HG02870 (cell line): ENCODE measurements around the gene USP53.
A peak's percentile ranks its signal among the peaks of the same experiment; 100 is the strongest.
"Not testable (repeated sequence)": the region's sequence is repeated elsewhere in the genome, so short reads cannot be mapped to it uniquely, and the experiment has no call there.

Experiments
- ATAC-seq: cut with Tn5 transposase; IDR thresholded peaks from one replicate; pipeline ENCODE4 v1.9.1; 2021; ENCODE audit warnings: mild to moderate bottlenecking, moderate library complexity; ENCODE audit not compliant: unreplicated experiment

The USP53 gene

DNA sequence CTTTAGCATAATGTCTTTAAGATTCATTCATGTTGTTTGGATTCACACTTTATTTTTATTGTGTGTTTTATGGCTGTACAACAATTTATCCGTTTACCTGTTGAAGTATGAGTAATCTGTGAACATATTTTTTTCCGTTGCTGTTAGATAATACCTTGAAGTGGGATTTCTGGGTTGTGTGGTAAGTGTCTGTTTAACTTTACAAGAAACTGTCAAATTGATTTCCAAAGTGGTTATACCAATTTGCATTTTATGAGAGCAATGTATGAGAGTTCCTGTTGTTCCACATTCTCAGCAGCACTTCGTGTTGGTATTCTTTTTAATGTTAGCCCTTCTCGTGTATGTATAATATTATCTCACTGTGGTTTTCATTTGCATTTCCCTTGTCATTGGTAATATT lies 53.6 kb downstream of the USP53 start:
- no peak for ATAC-seq

DNA sequence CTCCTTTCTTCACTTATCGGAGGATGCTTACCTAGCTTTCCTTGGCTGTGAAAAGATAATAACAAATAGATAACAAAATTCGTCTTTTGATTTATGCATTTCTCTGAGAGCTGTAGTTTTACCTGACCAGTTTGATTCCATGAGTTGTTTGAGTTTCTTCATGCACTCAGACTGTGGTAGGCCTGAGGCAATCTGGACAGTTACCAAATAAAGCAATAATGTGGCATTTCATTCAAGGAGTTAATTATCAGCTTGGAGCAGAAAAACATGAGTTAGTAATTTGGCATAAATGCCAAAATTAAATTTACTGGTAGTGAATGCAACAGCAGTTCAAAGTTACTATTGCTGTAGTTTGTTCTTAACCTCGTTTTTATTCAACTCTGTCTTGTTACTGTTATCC lies 56.0 kb downstream of the USP53 start:
- ATAC-seq = no peak

DNA sequence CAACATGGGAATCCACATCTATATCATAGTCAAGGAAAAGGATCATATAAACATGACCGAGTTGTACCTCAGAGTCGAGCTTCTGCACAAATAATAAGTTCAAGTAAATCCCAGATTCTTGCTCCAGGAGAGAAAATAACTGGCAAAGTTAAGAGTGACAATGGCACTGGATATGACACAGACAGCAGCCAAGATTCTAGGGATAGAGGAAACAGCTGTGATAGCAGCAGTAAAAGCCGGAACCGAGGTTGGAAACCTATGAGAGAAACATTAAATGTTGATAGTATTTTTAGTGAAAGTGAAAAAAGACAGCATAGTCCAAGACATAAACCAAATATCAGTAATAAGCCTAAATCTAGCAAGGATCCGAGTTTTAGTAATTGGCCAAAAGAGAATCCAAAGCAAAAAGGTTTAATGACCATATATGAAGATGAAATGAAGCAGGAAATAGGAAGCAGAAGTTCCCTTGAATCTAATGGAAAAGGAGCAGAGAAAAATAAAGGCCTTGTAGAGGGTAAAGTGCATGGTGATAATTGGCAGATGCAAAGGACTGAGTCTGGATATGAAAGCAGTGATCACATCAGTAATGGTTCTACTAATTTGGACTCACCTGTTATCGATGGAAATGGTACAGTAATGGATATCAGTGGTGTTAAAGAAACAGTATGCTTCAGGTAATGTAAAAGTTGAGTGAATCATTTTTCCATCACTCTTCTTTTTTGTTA lies 59.0 kb downstream of the USP53 start:
- ATAC-seq = no peak

DNA sequence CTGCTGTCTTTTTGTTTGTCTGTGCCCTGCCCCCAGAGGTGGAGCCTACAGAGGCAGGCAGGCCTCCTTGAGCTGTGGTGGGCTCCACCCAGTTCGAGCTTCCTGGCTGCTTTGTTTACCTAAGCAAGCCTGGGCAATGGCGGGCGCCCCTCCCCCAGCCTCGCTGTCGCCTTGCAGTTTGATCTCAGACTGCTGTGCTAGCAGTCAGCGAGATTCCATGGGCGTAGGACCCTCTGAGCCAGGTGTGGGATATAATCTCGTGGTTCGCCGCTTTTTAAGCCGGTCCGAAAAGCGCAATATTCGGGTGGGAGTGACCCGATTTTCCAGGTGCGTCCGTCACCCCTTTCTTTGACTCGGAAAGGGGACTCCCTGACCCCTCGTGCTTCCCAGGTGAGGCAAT lies 67.0 kb downstream of the USP53 start:
- ATAC-seq = not testable (repeated sequence)

DNA sequence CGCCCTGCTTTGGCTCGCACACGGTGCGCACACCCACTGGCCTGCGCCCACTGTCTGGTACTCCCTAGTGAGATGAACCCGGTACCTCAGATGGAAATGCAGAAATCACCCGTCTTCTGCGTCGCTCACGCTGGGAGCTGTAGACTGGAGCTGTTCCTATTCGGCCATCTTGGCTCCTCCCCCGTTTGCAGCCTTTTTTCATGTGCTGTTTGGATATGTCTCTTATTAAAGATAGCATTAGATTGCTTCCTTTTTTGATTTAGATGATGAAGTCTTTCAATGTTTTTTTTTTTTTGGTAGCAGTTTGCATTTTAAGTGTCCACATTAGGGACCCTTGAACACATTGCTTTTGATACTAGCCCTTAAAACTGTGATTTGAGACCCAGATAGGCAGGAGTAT lies 67.4 kb downstream of the USP53 start:
- not testable (repeated sequence) for ATAC-seq

DNA sequence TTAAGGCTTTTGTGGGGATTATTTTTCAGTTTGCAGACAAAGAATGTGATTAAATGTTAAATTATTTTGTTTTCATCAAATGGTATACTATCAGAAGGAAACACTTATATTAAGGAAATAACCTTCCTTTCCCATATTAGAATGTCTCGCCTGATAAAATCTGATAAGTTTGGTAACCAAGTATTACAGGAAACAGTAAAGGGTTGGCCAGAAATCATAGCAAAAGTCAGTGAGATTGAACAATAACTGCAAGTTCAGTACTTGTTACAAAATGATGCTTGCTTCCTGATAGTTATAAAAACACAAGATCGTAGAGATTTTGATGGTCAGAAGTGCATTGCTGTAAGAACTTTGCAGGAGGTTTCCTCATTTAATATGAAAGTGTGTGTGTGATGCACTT lies 68.9 kb downstream of the USP53 start:
- no peak for ATAC-seq

DNA sequence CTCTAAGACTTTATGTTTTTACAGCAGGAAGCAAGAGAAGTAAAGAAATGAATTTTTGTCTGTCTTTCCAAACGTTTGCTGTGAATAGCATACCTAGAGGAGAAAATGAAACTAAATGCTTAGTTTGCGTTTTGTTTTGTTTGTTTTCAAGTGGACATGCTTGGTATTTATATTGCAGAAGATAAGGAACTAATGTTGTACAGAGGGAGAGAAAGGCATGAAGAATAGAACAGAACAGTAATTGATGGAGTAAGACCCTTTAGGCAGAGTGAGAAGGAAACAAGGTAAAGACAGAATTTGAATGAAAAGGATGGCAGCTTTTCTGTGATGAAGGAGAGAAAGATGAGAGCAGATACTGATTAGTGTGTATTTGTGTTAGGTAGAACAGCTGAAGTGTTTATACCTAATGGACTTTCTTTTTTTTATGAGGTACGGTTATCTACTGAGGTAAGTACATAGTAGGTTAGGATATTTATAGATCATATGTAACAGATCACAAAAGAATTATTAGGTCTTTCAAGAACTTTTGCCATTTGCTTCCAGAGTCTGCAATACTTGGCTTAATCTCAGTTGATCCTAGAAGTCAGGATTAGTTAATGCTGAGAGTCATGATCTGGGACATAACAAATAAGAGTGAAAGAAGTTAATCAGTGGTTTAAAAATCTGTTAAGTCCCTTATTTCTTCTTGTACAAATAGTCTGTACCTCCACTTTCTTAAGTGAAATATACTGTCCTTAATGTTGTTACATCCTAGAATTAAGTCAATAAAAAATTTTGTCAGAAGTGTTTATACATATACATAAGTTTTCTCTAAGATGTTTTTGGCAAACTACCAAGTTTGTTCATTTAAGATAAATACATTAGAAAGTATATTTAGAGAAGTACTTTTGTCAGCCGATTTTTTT lies 72.6 kb downstream of the USP53 start:
- no peak for ATAC-seq

DNA sequence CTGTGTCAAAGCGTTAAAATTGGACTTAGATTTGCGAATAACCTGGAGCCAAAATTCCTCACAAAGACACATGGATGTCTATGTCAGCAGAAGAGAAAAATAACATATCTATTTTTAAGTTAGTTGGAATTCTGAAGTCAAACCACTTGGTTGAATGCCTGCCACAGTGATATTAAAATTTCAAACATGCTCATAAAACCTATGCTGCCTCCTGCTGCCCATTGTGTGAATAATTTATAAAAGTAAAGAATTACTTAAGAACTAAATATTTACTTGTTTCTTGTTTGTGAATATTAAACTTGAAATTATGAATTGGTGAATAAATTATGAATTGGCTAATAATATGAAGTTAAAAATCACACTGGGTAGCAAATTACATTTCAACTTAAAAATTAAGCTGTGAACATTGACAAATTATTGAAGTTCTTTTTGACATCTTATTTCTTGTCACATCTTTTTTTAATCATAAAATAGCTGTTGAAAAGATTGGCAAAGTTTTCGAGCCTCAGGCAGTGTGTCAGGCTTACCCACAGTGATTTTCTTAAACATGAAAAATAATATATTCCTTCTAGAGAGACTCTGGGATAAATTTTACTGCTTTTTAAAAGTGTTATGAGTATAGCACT lies 74.0 kb downstream of the USP53 start:
- ATAC-seq = no peak

DNA sequence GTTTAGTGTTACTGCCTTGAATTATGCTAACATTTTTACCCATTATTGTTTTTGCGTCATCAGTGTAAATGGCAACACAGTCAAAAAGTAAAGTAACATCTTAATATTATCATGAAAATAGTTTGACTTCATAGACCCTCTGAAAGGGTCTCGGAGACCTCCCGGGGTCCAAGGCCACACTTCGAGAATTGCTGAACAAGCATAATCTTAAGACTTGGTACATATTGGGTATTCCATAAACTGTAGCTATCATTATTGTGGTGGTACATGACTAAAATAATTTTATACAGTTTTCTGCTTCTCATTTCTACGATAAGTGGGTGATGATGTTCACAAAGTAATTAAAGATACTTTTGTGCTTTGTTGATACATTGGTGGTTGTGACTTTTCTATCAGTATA lies 76.8 kb downstream of the USP53 start:
- ATAC-seq = no peak

DNA sequence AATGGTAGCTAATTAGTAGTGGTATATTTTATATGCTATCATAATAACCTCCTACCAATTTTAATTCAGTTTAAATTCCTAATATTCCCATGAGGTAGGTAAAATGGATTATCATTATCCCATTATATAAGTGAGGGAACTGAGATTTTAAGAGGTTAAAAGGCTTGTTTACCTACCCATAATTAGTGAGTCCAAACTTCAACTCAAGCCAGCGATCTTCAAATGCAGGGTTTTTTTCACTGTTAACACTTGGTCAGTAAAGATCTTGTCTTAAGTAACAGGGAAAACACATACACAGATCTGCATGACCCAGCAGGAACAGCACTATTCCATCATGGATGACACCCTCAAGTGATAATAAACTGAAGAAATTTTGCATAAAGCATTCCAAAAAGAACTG lies 78.1 kb downstream of the USP53 start:
- ATAC-seq = no peak

DNA sequence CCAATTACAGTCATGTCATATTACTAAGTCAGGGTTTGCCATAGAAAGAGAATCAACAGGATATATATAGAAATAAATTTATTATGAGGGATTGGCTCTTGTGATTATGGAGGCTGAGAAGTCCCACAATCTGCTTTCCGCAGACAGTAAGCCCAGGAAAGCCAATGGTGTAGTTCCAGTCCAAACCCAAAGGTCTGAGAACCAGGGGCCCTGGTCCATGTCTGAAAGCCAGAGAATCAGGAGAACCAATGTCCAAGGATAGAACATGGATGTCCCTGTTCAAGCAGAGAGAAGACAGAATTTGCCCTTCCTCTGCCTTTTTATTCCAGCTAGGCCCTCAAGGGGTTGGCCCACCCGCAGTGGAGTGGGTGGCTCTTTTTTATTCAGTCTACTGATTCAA lies 83.8 kb downstream of the USP53 start:
- no peak for ATAC-seq

DNA sequence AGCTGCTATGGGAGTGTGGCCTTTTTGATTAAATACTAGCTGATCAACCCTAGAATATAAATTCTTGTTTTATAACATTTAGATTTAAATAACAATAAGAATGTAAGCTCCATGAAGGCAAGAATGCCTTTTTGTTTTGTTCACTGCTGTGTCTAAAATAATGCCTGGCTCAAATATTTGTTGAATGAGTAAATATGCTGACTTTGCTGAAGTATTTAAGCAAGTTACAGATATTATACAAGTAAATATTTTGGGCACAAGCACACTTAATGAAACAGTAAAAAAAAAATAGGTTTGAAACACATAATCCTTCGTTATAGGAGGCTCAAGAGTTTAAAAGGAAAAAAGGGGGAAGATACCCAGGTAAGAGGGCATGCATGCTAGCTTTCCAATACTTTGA lies 85.3 kb downstream of the USP53 start:
- no peak for ATAC-seq

DNA sequence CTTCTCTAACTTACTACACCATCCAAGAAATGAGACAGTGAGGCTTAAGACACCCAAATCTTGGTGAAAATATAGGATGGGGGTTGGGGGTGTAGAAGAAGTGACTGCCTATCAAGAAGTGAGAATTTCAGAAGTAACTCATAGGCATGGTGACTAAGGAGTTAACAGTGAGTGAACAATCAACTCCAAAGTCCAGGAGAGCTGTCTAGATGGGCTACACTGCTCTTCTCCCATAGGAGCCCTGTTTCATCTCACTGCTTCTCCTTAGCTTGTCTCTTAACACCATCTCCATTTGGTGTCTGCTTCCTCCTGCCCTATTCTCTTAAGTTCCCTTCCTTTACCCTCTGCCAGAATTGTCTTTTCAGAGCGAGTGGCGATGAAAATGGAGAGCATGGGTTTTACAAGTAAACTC lies 86.8 kb downstream of the USP53 start:
- ATAC-seq = no peak

DNA sequence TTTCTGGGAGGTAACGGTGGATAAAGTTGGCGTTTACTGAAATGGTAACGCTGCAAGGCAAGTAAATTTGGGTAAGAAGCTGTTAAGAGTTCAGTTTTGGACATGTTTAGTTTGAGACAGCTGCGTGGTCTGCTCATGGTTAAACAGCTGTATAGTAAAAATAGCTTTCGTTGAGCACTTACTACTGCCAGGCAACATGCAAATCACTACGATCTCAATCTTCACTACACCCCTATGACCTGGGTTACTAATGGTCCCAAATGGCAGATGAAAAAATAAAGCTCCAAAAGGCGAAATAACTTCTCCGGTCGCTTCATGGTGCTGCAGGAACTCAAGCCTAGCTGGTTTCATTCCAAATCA lies 87.2 kb downstream of the USP53 start:
- peak; percentile 57 for ATAC-seq

DNA sequence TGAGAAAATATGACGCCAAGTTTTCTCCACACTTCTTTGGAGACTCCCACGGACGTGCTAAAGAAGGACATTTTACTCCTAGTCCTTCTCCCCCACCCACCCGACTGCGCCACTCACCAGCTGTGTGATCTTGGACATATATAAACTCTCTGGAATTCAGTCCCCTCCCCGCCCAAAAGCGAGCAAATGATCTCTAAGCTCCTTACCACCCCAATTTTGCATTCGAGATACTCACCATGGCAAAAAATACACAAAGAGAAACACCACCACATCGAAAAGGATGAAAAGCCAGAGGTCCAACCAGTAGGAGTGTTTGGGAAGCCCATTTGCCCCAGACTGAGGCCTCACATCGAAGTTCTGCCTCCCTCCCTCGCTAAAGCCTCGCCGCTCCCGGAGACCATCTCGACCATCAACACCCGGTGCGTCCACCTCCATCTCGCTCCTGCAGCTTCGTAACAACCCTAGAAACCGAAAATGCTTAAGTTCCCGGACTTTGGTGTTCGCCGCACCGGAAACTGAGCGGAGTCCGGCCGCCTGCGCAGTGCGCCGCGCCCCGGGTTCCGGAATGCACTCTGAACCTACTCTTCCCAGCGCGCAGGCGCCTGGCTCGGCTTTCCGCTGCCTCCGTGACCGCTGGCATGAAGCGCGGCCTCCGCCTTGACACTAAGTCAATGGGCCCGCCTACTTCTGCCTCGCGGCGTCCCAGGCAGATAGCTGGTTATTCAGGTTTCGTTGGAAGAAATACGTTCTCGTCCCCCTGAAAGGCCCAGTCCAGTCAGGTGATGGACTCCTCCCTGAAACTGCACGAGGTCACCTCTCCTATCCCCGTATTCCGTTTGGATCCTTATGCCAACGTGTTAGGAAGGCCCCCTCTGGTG lies 87.8 kb downstream of the USP53 start:
- peak; percentile 93 for ATAC-seq

DNA sequence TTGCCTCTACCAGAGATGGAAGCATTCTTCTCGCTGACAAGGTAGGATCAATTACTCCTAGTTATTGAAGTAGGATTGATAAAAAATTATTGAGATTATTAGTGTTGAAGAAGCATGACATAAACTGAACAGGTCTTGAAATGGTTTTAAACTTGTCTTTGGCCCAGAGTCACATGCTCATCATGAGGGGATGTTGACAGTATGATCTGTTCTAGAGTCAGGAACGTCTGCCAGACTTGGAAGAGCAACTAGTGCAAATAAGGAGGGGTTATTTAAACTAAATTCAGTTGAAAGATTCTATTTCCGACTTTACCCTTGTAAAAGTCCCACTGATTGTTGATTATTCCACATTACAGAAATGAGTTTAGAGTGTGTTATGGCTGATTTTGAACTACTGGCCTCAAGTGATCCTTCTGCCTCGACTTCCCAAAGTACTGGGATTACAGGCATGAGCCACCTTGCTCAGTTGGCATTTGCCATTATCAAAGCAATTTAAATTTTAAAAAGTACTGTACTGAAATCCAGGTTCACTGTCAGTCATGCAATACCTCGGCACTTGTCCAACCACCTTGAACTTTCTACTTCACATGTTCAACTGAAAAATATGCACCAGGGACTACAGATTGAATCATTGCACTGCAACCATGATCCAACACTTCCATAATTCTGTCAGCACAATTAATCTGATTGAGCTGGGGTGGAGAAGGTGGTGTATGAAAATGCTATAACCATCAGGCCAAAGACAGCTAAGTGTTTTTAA lies 89.7 kb downstream of the USP53 start:
- ATAC-seq = no peak

DNA sequence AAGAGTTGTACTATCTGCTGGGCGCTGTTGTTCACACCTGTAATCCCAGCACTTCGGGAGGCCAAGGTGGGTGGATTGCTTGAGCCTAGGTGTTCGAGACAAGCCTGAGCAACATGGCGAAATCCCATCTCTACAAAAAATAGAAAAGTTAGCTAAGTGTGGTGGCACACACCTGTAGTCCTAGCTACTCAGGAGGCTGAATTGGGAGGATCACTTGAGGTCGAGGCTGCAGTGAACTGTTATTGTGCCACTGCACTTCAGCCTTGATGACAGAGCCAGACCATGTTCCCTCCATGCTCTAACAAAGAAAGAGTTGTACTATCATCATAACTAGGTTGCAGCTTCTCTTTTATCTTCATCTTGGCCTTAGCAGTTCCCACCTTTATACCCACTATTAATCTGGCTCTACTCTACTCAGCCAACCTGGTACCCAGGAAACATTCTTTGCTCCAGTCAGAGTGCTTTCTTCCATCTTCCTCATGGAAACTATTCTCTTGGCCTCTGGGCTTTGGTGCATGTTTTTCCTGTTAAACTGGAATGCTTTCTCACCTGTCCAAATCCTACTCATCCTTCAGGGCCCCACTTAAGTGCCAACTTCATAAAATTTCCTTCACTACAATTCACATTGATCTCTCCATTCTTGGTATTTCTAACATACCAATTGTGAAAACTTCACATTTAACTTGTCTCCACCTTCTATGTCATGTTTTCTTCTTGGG lies 91.2 kb downstream of the USP53 start:
- ATAC-seq = no peak

DNA sequence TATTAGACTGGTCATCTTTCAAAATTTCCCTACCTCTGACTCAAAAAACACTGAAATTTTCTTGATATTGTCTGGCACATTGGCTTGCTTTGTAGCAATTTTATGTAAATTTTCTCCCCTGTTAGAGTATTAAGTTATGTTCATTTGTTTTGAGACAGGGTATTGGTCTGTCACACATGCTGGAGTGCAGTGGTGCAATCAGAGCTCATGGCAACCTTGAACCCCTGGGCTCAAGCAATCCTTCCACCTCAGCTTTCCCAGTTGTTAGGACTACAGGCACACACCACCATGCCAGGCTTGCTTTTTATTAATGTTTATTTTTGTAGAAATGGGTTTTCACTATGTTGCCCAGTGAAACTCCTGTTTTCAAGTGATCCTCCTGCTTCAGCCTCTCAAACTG lies 91.9 kb downstream of the USP53 start:
- ATAC-seq = no peak

DNA sequence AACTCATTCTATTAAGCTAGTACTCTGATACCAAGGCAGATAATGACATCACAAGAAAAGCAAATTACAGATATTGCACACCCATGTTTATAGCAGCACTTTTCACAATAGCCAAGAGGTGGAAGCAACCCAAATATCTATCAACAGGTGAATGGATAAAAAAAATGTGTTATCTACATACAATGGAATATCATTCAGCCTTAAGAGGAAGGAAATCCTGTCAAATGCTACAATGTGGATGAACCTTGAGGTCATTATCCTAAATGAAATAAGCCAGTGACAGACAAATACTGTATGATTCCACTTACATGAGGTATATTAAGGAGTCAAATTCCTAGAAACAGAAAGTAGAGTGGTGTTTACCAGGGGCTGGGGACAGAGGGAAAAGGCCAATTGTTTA lies 95.1 kb downstream of the USP53 start:
- ATAC-seq = no peak

DNA sequence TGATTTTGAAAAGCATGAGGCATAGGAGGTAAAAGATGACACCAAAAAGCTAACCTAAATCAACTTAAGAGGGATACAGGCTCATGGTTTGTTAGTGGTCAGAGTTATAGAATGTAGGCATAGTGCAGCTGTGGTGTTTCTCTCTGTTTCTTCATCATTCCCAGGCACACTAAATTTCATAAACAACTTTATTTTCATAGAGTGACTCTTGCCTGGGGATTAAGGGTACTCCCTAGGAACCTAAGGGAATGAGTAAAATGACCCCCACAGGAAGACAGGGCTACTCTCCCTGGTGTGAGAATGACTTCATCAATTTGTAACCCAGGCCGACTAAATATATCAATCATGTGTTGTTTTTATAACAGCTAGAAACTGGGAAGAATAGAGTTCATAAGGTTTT lies 98.3 kb downstream of the USP53 start:
- ATAC-seq = no peak
